Stimulated activated naive CD8-positive, alpha-beta T cell treated with anti-CD3 and anti-CD28 coated beads, Interleukin-15, Interleukin-2, amounts not matched to agents 100 ng/mL and 50 ng/mL, for 24 hours (primary cell): ENCODE measurements around the gene TCF21.
"Not testable (repeated sequence)": the region's sequence is repeated elsewhere in the genome, so short reads cannot be mapped to it uniquely, and the experiment has no call there.

ENCODE experiments used
- H3K27ac Mint-ChIP-seq: one replicate; pipeline ENCODE4 v1.8.0; 2021; ENCODE audit warnings: mild to moderate bottlenecking, mixed read lengths
- H3K27me3 Mint-ChIP-seq: one replicate; pipeline ENCODE4 v1.8.0; 2021; ENCODE audit warnings: mixed read lengths
- H3K36me3 Mint-ChIP-seq: one replicate; pipeline ENCODE4 v1.8.0; 2021; ENCODE audit warnings: low read depth, mixed read lengths
- H3K4me1 Mint-ChIP-seq: one replicate; pipeline ENCODE4 v1.8.0; 2021; ENCODE audit warnings: low read depth, mixed read lengths
- H3K4me3 Mint-ChIP-seq: one replicate; pipeline ENCODE4 v1.8.0; 2021; ENCODE audit warnings: mild to moderate bottlenecking, mixed read lengths
- H3K9me3 Mint-ChIP-seq: one replicate; pipeline ENCODE4 v1.8.0; 2021; ENCODE audit warnings: mixed read lengths

Gene TCF21

DNA sequence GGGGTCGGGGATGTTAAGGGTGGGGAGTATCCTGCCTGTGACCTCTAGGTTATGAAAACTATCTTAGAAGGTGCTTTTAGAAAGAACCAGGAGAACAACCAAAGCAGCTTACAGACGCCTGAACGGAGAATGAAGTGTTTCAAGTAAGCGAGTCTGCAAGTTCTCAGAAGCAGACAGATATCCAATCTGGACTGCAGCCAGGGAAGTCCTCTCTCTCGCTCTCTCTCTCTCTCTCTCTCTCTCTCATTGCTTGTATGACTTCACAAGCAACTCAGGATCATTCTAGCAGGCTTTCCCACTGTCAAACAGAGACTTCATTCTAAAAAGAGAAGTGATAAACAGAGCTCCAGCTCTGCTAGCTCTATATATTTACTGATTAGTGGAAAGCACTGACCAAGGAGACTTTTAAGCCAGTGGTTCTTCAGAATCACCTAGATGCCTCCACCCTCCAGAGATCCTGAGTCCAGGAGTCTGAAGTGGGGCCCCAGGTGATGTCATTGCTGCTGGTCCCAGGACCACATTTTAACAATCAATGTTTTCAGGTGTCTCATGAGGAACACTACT is 6.0 kb downstream of the TCF21 start:
- peaks cover 86% of the 10 kb centered on the region for H3K27me3 Mint-ChIP-seq
- H3K9me3 Mint-ChIP-seq: no peaks in the 10 kb centered on the region
- H3K36me3 Mint-ChIP-seq: no peaks in the 10 kb centered on the region
- no peak overlapping the region for H3K4me3 Mint-ChIP-seq
- no peak overlapping the region for H3K27ac Mint-ChIP-seq
- peaks cover 30% of the 10 kb centered on the region for H3K4me1 Mint-ChIP-seq

DNA sequence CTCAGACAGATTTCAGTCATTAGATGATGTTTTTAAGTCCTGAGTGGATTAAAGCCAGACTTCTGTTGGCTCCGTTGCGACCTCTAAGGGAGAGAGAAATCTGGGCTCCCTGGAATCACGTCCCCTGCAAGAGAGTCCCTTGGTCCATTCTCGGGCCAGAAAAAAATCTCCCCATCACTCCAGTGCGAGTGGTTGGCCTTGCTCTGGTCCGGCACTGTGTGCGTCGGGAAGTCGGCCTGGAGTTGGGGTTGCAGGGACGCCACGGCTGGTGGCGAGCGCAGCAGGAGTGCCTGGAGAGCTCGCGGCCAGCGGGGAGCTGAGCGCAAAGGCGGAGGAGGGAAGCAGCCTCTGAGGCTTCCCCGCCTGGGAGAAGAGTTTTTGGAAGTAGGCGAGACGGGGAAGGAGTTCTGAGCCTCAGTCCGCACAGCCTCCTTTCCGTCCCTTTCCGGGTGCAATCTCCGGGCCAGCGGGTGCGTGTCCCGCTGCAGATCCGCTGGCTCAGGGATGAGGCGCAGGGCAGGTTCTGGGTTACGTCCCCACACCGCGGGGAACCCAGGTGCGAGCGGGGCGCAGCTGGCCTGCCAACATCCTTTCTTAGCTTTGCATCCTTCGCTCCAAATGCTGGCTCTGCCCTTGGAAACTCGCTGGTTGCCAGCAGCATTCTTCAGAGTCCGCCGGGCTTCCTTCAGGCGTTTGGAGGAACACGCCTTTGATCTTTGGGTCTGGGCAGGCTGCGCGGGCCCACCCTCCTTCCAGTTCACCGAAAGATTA is 6.8 kb downstream of the TCF21 start:
- Mint-ChIP-seq H3K27me3 (peaks cover 84% of the 10 kb centered on the region), H3K4me1 (peaks cover 23% of the 10 kb centered on the region), H3K4me3 (no peak overlapping the region), H3K27ac (no peak overlapping the region), H3K36me3 (no peaks in the 10 kb centered on the region), H3K9me3 (no peaks in the 10 kb centered on the region)

DNA sequence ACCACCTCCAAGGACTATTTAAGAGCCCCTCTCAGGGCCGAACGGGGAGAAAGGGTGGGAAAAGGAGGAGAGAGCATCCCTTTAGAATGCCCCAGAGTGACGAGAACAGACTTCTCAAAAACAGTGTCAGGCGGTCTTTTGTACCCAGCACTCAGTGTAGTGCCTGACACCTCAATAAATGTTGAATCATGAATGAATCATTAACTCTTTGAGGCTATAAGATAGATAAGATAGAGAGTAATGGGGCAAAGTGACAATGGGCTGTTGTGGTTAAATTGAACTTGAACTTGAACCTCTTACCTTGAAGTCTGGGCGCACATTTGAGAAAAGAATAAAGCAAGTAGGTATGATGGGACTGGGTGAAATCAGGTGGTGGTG is 7.4 kb downstream of the TCF21 start:
- H3K4me3 Mint-ChIP-seq: no peak overlapping the region
- peaks cover 18% of the 10 kb centered on the region for H3K4me1 Mint-ChIP-seq
- H3K36me3 Mint-ChIP-seq: no peaks in the 10 kb centered on the region
- H3K27me3 Mint-ChIP-seq: peaks cover 83% of the 10 kb centered on the region
- no peak overlapping the region for H3K27ac Mint-ChIP-seq
- H3K9me3 Mint-ChIP-seq: no peaks in the 10 kb centered on the region

DNA sequence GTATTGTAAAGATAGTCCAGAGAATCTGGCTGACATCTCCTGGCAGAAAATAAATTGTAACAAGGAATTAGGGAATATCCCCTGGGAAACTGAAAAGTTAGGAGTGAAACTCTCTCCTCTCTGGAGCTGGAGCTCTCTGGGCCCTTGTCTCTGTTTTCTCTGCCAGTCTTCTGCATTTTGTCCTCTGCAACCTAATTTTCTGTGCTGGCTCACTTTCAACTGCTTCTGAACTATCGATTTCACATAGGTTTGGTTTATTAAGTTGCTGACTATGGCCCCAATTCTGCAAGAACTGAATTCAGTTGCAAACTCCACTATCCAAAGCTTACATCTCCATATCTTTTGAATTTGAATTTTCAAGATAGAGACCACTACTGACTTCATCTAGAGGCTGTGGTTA is 9.3 kb downstream of the TCF21 start:
- no peak overlapping the region for H3K27ac Mint-ChIP-seq
- peaks cover 7% of the 10 kb centered on the region for H3K4me1 Mint-ChIP-seq
- H3K36me3 Mint-ChIP-seq: no peaks in the 10 kb centered on the region
- peaks cover 72% of the 10 kb centered on the region for H3K27me3 Mint-ChIP-seq
- no peak overlapping the region for H3K4me3 Mint-ChIP-seq
- H3K9me3 Mint-ChIP-seq: no peaks in the 10 kb centered on the region

DNA sequence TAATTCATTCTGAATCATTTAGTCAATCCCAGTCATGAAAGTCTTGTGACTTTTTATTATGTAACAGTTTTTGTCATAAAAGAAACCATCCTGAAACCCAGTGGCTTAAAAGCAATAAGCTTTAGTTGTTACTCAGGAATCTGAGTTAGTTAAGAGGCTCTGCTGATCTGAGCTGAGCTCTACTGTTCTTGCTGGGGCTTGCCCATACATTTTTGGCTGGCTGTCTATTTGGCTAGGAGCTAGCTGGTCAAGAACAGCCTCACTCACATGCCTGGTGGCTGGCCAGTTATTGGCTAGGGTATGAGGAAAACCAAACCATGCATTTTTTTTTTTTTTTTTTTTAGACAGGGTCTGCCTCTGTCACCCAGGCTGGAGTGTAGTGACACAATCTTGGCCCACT is 10.6 kb downstream of the TCF21 start:
- Mint-ChIP-seq H3K27me3 (peaks cover 71% of the 10 kb centered on the region), H3K4me1 (no peaks in the 10 kb centered on the region), H3K4me3 (no peak overlapping the region), H3K9me3 (no peaks in the 10 kb centered on the region), H3K36me3 (no peaks in the 10 kb centered on the region), H3K27ac (no peak overlapping the region)

DNA sequence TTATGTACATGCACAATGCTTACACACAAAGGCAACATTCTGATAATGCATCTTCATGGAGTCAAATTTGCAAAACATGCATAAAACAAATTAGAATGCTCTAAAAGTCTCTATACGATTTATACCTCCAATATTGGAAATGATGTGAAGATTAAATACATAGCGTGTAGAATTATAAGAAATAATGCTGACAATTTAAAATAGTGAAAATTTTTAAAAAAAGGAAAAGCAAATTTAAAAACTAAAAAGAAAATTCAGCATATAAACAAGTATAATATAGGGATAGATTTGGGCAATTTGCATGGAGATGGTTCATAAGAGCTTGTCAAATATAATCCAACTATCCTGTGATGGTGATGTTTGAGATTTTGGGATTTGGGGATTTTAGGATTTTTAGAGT is 14.9 kb downstream of the TCF21 start:
- Mint-ChIP-seq H3K9me3 (no peaks in the 10 kb centered on the region), H3K4me3 (no peak overlapping the region), H3K36me3 (no peaks in the 10 kb centered on the region), H3K4me1 (no peaks in the 10 kb centered on the region), H3K27ac (no peak overlapping the region), H3K27me3 (peaks cover 67% of the 10 kb centered on the region)

DNA sequence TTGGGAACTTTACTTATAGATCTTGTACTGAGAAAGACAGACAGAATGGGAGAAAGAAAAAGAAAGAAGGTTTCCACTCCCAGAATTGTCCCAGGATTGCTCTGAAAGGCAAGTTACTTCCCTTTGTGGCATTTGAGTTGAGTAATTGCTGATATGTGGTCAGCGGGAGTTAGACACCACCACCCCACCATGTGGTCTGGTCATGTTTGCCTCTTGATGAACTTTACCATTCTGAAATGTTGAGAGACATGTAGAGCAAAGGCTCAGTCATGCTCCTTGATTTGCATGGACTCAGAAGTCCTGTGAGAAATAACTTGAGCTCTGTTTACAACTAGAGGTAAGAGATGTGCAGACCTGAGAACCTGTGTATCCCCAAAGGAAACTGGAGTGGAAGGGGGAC is 17.1 kb downstream of the TCF21 start:
- no peaks in the 10 kb centered on the region for H3K9me3 Mint-ChIP-seq
- no peaks in the 10 kb centered on the region for H3K4me1 Mint-ChIP-seq
- H3K27ac Mint-ChIP-seq: no peak overlapping the region
- H3K36me3 Mint-ChIP-seq: no peaks in the 10 kb centered on the region
- peaks cover 73% of the 10 kb centered on the region for H3K27me3 Mint-ChIP-seq
- no peak overlapping the region for H3K4me3 Mint-ChIP-seq

DNA sequence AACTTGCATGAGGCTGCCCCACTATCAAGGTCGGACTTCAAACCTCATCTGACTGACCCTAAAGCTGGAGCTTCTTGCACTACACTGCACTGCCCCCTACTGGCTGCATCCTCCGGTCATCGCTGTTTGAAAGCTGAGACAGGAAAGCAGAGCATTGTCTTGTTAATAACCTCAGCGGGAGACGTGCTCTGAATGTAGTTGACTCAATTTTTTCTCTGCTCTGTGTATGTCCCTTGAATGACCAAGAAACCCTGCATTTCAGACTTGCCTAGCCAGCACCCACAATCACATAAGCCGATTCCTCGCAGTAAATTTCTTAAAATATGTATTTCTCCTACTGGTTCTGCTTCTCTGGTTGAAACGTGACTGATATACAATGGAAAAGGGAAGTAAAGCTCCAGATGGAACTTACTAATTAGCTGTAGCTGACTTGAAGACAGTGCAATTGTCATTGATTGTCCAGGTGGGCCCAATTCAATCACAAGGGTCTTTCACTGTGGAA is 27.8 kb downstream of the TCF21 start:
- Mint-ChIP-seq H3K27me3 (peaks cover 36% of the 10 kb centered on the region), H3K27ac (no peak overlapping the region), H3K9me3 (no peaks in the 10 kb centered on the region), H3K4me1 (peaks cover 5% of the 10 kb centered on the region), H3K36me3 (no peaks in the 10 kb centered on the region), H3K4me3 (no peak overlapping the region)

DNA sequence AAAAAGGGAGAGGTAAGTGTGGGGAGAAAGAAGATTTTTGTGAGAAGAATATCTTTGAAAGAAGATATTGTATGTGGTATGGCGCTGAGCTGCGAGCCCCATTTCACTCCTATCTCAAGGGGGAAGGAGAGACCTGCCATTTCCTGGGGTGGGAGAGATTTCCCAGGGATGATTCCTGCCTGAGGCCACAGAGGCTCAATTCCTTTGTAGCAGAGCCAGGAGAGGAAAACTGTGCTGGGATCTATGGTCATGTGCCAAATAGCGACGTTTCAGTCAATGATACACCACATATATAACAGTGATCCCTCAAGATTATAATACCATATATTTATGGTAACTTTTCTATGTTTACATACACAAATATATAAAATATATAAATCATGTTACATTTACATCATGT is 28.9 kb downstream of the TCF21 start:
- Mint-ChIP-seq H3K27me3 (peaks cover 33% of the 10 kb centered on the region), H3K4me3 (no peak overlapping the region), H3K4me1 (peaks cover 5% of the 10 kb centered on the region), H3K9me3 (no peaks in the 10 kb centered on the region), H3K27ac (no peak overlapping the region), H3K36me3 (no peaks in the 10 kb centered on the region)

DNA sequence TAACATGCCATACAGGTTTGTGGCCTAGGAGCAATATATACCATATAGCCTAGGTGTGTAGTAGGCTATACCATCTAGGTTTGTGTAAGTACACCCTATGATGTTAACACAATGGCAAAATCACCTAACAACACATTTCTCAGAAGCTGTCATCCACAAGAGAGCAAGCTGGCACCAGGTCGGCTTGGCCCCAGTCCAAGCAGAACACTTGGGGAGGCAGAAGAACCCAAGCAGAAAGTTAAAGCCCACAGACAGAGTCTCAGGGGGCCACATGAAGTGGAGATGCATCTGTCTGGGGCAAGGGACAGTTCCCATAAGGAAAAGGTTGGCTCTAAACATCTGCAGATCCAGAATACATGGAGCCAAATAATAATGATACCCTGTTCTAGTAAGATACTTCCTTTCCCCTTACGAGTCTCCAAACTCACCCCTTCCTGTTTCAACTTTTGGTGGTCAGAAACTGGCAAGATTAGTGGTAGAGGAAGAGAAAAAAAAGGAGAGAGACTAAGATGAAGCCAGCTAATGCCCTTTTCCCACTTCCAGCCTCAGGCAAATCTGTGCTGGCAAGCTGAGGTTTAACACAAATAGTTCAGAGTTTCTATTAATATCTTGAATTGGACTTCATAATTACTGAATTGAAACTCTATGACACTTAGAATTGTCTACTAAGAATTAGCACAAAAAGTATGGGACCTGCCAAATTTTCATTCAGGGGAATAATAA is 29.5 kb downstream of the TCF21 start:
- H3K4me3 Mint-ChIP-seq: no peak overlapping the region
- no peaks in the 10 kb centered on the region for H3K36me3 Mint-ChIP-seq
- peaks cover 5% of the 10 kb centered on the region for H3K4me1 Mint-ChIP-seq
- no peaks in the 10 kb centered on the region for H3K9me3 Mint-ChIP-seq
- no peak overlapping the region for H3K27ac Mint-ChIP-seq
- H3K27me3 Mint-ChIP-seq: peaks cover 27% of the 10 kb centered on the region

DNA sequence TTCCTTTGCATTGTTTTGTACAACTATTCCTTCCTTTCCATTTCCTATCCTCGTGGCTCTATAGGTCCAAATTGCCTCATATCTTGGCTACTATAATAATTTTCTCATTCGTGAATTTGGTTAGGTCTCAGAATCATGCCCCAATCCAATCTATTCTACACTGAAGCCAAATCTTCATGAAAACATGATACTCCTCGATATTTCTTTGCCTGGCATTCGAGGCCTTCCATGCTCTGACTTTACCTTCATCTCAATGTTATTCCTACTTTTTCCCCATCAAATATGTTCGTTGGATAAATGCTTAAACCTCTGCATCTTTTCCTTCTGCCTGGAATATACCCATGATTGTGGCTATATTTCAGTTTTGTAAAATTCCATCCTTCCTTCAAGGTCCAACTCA is 30.4 kb downstream of the TCF21 start:
- Mint-ChIP-seq H3K9me3 (no peaks in the 10 kb centered on the region), H3K27ac (no peak overlapping the region), H3K4me3 (no peak overlapping the region), H3K4me1 (peaks cover 5% of the 10 kb centered on the region), H3K27me3 (peaks cover 29% of the 10 kb centered on the region), H3K36me3 (no peaks in the 10 kb centered on the region)

DNA sequence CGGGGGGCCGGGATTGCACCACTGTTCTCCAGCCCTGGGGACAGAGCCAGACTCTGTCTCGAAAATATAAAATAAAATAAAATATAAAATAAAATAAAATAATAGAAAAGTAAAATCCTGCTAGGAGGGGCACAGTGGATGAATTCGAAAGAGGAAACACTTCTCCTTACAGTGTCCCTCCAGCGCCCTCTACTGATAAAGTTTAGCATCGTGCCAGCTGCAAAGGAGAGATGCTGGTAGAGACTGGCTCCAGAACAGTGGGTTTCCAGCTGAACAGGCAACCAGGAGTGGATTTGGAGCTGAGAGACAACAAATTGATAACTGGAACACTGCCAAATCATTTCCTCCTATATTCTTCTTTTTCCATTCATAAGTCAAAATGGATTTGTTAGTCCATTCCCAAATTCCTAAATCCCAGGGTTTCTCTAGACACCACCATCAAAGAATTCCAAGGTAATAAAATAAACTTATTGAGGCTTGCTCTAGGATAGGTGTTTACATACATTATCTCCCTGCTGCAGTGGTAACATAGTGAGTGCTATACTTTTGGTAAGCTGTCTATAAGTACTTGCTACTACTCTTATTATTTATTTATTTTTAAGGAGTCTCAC is 32.4 kb downstream of the TCF21 start:
- Mint-ChIP-seq H3K4me3 (no peak overlapping the region), H3K27me3 (peaks cover 29% of the 10 kb centered on the region), H3K27ac (no peak overlapping the region), H3K4me1 (peaks cover 5% of the 10 kb centered on the region), H3K36me3 (no peaks in the 10 kb centered on the region), H3K9me3 (no peaks in the 10 kb centered on the region)

DNA sequence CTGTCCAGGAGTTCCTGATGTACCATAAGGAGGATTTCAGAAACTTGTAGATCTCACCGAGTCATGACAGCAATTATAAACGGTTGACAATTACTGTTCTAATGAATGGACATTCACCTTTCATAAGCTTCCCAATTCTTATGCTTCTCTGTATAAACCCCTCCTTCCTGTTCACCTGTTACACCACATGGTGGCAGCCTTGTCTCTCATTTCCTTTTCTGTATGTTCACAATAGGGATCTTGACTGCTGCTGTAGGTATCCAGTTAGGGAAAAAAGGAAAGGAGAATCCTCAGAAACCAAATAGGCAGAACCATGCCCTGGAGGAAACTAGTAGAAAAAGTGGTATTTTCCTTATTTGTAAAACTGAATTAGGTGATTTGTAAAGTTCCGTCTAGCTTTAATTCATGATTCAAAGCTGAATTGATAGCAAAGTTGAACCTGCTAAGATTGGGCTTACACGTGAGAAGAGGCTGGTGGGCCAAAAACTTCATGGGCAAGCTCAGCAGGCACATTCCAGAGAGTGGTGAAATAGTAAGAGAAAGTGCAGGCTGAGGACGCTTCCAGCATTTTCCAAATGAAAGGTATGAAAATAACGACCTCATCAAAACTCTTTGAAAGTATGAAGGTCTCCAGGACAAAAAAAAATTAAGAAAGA is 35.2 kb downstream of the TCF21 start:
- Mint-ChIP-seq H3K4me3 (no peak overlapping the region), H3K36me3 (no peaks in the 10 kb centered on the region), H3K4me1 (no peaks in the 10 kb centered on the region), H3K27me3 (peaks cover 42% of the 10 kb centered on the region), H3K9me3 (no peaks in the 10 kb centered on the region), H3K27ac (no peak overlapping the region)

DNA sequence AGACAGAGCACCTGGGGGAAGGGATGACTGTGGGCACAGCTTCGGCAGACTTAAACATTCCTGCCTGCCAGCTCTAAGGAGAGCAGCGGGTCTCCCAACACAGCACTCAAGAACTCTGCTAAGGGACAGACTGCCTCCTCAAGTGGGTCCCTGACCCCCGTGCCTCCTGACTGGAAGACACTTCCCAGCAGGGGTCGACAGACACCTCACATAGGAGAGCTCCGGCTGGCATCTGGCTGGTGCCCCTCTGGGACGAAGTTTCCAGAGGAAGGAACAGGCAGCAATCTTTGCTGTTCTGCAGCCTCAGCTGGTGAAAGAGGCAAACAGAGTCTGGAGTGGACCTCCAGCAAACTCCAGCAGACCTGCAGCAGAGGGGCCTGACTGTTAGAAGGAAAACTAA is 42.3 kb downstream of the TCF21 start:
- not testable (repeated sequence) for H3K4me1 Mint-ChIP-seq, H3K9me3 Mint-ChIP-seq, H3K4me3 Mint-ChIP-seq, H3K36me3 Mint-ChIP-seq, H3K27ac Mint-ChIP-seq
- peaks cover 66% of the 10 kb centered on the region for H3K27me3 Mint-ChIP-seq

DNA sequence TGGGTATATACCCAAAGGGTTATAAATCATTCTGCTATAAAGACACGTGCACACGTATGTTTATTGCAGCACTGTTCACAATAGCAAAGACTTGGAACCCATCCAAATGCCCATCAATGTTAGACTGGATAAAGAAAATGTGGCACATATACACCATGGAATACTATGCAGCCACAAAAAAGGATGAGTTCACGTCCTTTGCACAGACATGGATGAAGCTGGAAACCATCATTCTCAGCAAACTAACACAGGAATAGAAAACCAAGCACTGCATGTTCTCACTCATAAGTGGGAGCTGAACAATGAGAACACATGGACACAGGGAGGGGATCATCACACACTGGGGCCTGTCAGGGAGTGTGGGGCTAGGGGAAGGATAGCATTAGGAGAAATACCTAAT is 47.4 kb downstream of the TCF21 start:
- H3K27me3 Mint-ChIP-seq: peaks cover 64% of the 10 kb centered on the region
- not testable (repeated sequence) for H3K4me3 Mint-ChIP-seq, H3K9me3 Mint-ChIP-seq, H3K36me3 Mint-ChIP-seq, H3K27ac Mint-ChIP-seq, H3K4me1 Mint-ChIP-seq
